Glutamatergic neuron (in vitro differentiated cells): Measurements from ENCODE around the gene PLEKHA5. TPM values are rescaled to one million over a fixed set of nuclear protein-coding genes. Genes with fewer than 3 reads are reported as not detected.

Source experiments
- DNase-seq: peaks from one replicate; pipeline ENCODE4 v3.0.0; 2022
- H3K27ac Mint-ChIP-seq: one replicate; pipeline ENCODE4 v1.8.0; 2020; ENCODE audit warnings: mild to moderate bottlenecking, mixed read lengths, inconsistent platforms; ENCODE audit not compliant: unreplicated experiment
- H3K27me3 Mint-ChIP-seq: one replicate; pipeline ENCODE4 v1.8.0; 2020; ENCODE audit warnings: mild to moderate bottlenecking, moderate library complexity, mixed read lengths, inconsistent platforms; ENCODE audit not compliant: unreplicated experiment
- H3K36me3 Mint-ChIP-seq: one replicate; pipeline ENCODE4 v1.8.0; 2020; ENCODE audit warnings: mild to moderate bottlenecking, mixed read lengths, inconsistent platforms; ENCODE audit not compliant: unreplicated experiment
- H3K4me1 Mint-ChIP-seq: one replicate; pipeline ENCODE4 v1.8.0; 2020; ENCODE audit warnings: mild to moderate bottlenecking, low read depth, mixed read lengths, inconsistent platforms; ENCODE audit not compliant: unreplicated experiment
- H3K4me3 Mint-ChIP-seq: one replicate; pipeline ENCODE4 v1.8.0; 2020; ENCODE audit warnings: mild to moderate bottlenecking, mixed read lengths, inconsistent platforms; ENCODE audit not compliant: unreplicated experiment
- H3K9me3 Mint-ChIP-seq: one replicate; pipeline ENCODE4 v1.8.0; 2020; ENCODE audit warnings: mild to moderate bottlenecking, moderate library complexity, mixed read lengths, inconsistent platforms; ENCODE audit not compliant: unreplicated experiment
- total RNA-seq: library from RNA; stranded (reverse); fragmentation: NEBNext Ultra II Directional; extraction: Animal tissue kit (Norgen Biotek cat#: 25700); gene quantifications from one replicate; pipeline ENCODE4 v1.2.1, GENCODE V29; 2021; ENCODE audit not compliant: unreplicated experiment
- TF ChIP-seq, protein P1 (sequence below): fragments of 200-600 bp; sonication (generic); IDR thresholded peaks from one replicate; pipeline ENCODE4 v1.5.0; 2021; ENCODE audit not compliant: partially characterized antibody, unreplicated experiment

PLEKHA5 gene
- total RNA-seq, 1 donor from 2014 or later, result 314 TPM

DNA sequence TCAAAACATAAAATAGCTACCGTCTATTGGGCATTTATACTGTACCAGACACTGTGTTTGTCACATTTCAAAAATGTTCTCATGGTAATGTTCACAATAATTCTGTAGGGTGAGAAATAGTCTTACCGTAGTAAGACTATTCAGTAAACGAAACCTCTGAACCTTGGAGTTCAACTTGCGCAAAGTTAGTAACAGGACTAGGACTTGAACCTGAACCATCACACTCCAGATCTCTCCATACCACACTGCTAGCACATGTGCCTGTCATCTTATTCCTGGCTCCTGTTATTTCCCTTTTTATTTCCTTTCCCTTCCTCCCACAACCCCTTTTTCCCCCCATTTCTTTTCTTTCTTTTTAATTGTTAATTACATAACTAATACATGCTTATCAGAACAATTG, 65.4 kb downstream of the PLEKHA5 start:
- Mint-ChIP-seq H3K27ac (no peak overlapping the region), H3K36me3 (no peaks in the 10 kb centered on the region), H3K4me3 (no peak overlapping the region), H3K4me1 (peaks cover 17% of the 10 kb centered on the region), H3K9me3 (peaks cover 16% of the 10 kb centered on the region), H3K27me3 (peaks cover 4% of the 10 kb centered on the region)
- TF ChIP-seq, protein P1, sequence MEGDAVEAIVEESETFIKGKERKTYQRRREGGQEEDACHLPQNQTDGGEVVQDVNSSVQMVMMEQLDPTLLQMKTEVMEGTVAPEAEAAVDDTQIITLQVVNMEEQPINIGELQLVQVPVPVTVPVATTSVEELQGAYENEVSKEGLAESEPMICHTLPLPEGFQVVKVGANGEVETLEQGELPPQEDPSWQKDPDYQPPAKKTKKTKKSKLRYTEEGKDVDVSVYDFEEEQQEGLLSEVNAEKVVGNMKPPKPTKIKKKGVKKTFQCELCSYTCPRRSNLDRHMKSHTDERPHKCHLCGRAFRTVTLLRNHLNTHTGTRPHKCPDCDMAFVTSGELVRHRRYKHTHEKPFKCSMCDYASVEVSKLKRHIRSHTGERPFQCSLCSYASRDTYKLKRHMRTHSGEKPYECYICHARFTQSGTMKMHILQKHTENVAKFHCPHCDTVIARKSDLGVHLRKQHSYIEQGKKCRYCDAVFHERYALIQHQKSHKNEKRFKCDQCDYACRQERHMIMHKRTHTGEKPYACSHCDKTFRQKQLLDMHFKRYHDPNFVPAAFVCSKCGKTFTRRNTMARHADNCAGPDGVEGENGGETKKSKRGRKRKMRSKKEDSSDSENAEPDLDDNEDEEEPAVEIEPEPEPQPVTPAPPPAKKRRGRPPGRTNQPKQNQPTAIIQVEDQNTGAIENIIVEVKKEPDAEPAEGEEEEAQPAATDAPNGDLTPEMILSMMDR, result no peak
- no peak for DNase-seq

DNA sequence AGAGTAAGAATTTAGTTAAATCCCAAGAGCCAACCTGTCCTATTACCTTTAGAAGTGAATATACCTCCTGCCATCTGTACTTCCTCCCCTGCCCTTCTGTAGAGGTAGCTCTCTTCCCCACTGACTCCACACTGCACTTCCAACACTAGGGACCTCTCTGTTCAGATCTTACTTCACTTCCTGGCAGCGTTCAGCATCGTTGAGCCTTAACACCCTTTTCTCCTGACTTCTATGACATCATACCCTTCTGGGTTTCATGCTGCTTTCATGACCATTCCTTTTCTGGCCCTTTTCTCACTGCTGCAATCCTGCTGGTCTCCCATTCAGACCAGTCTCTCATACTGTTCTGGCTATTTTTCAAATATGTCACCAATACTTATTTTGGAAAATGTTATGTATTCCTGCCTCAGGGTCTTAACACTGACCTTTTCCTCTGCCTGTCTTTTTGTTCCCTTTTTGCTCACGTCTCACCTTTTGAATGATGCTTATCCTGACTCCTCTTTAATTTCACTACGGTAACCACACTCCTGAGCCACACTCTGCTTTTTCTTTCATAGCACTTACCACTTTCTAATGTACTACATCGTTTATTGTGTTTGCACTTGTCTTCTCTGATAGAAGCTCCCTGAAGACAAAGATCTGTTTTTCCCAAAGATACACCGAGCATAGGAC, 67.6 kb downstream of the PLEKHA5 start:
- peaks cover 2% of the 10 kb centered on the region for H3K27me3 Mint-ChIP-seq
- DNase-seq, result no peak
- H3K9me3 Mint-ChIP-seq, result peaks cover 8% of the 10 kb centered on the region
- H3K4me1 Mint-ChIP-seq, result peaks cover 14% of the 10 kb centered on the region
- H3K4me3 Mint-ChIP-seq, result no peak overlapping the region
- H3K27ac Mint-ChIP-seq, result no peak overlapping the region
- TF ChIP-seq, protein P1, result no peak
- no peaks in the 10 kb centered on the region for H3K36me3 Mint-ChIP-seq

DNA sequence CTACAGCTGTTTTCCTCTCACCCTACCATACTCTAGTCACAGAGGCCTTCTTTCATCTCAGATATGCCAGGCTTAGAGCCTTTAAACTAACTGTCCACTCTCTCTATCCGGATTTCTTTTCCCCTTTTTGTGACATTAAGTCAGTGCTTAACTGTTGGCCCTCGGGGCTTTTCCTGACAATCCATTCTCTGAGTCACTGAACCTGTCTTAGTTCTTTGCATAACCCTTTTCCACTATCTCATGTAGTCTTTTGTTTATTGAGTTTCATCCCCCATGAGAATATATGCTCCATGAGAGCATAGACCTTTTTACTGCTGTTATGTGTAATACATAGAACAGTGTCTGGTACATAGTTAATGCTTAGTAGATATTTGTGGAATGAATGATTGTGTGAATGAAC, 68.7 kb downstream of the PLEKHA5 start:
- no peak for DNase-seq
- Mint-ChIP-seq H3K27me3 (peaks cover 6% of the 10 kb centered on the region), H3K36me3 (no peaks in the 10 kb centered on the region), H3K4me3 (no peak overlapping the region), H3K27ac (no peak overlapping the region), H3K4me1 (peaks cover 24% of the 10 kb centered on the region), H3K9me3 (peaks cover 7% of the 10 kb centered on the region)
- TF ChIP-seq, protein P1, result no peak

DNA sequence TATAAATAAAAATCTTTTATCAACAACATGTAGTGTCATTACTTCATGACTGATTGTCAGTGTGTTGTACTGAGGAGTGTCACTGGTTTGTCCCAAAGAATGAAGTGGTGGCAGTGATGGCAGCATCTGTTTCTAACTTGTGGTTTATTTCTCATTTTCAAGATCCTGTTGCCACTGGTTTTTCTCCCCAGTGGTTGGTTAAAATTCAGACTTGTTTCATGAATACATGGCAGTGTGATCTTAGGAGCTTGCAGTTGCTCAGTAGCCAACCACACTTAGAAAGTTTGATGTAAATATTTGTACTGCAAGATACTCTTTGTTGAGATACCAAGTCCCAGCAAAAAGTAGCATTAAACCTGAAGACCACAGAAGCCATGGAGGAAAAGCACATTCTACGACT, 69.8 kb downstream of the PLEKHA5 start:
- no peak for DNase-seq
- Mint-ChIP-seq H3K4me3 (no peak overlapping the region), H3K36me3 (no peaks in the 10 kb centered on the region), H3K4me1 (peaks cover 32% of the 10 kb centered on the region), H3K27ac (no peak overlapping the region), H3K9me3 (peaks cover 10% of the 10 kb centered on the region), H3K27me3 (peaks cover 6% of the 10 kb centered on the region)
- TF ChIP-seq, protein P1, result no peak

DNA sequence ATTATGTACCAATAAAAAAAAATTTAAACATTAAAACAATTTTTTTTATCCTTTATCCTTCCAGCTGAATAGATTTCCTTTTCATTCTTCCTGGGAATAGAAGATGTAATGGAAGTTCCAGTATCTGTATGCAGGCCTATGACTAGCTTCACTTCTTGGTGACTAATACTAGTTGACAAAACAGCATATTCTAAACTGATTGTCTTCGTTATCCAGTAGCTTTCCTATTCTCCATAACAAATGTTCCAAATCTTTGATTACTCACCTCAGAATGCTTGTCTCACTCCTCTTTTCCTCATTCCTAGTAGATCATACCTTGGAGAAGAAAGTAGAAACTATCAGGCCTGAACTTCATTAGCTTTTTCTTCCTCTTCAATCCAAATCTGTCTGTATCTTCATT, 70.7 kb downstream of the PLEKHA5 start:
- Mint-ChIP-seq H3K4me1 (peaks cover 32% of the 10 kb centered on the region), H3K27ac (no peak overlapping the region), H3K36me3 (no peaks in the 10 kb centered on the region), H3K9me3 (peaks cover 10% of the 10 kb centered on the region), H3K4me3 (no peak overlapping the region), H3K27me3 (peaks cover 6% of the 10 kb centered on the region)
- TF ChIP-seq, protein P1, result no peak
- no peak for DNase-seq
